ENCODE results near the gene CNTNAP2. TPM values are rescaled to one million over a fixed set of nuclear protein-coding genes. Genes with fewer than 3 reads are reported as not detected.

Gene CNTNAP2
- total and polyA plus RNA-seq, 2 of the 8 experiments (the other 6 are each of a cell fraction or from before 2014, with no cell fraction given), result 27.9 to 71.0 TPM

DNA sequence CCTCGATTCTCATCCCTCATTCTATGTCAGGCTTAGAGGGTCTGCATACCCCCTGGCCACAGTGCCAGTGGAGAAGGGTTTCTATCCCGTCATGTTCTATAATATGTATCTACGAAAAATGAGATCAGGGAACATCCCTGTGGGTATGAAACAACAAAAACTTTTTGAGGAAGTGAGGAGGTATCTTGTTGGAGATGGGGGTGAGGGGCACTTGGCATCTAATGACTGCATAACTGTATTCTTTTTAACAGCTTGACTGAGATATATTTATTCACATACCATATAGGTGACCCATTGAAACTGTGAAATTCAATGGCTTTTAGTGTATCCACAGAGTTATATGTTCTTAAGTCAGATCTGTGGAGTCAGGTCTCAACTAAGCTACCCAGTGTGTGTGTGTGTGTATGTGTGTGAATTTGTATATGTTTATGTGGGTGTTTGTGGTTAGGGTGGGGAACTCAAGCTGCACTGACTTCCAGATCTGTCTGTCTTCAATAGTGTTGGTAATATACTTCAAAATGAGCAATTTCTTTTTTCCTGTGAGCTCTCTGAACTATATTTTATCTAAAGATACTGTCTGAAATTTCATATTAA, 528.9 kb downstream of the CNTNAP2 start:
- H3K4me3 ChIP-seq (ENCODE audit: extremely low read depth in 1 of 4, insufficient read depth in 2 of 4, low read depth in 3 of 4, low read length in 4 of 4), result no peak overlapping the region
- no peak for TF ChIP-seq POU5F1 (IDR thresholded peaks at IDR 0.05; ENCODE audit: low read depth, low read length)
- TF ChIP-seq PHF8 (conservative IDR thresholded peaks at IDR 0.05; ENCODE audit: low read depth, low read length), result no peak
- no peak for TF ChIP-seq ATF2 (IDR thresholded peaks at IDR 0.05; ENCODE audit: low read length)
- no peak for TF ChIP-seq KDM1A (IDR thresholded peaks at IDR 0.05; ENCODE audit: borderline replicate concordance, low read length)
- no peak for TF ChIP-seq EP300 (IDR thresholded peaks at IDR 0.05; ENCODE audit: borderline replicate concordance in 1 of 2, low read depth in 2 of 2, low read length in 2 of 2)
- TF ChIP-seq, protein P1, sequence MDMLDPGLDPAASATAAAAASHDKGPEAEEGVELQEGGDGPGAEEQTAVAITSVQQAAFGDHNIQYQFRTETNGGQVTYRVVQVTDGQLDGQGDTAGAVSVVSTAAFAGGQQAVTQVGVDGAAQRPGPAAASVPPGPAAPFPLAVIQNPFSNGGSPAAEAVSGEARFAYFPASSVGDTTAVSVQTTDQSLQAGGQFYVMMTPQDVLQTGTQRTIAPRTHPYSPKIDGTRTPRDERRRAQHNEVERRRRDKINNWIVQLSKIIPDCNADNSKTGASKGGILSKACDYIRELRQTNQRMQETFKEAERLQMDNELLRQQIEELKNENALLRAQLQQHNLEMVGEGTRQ (IDR thresholded peaks at IDR 0.05; ENCODE audit: low read length), result no peak
- TF ChIP-seq CHD2 (IDR thresholded peaks at IDR 0.05; ENCODE audit: low read length), result no peak
- no peak for TF ChIP-seq SIN3A (conservative IDR thresholded peaks at IDR 0.05 in 1 of 2, IDR thresholded peaks at IDR 0.05 in 1 of 2; ENCODE audit: low read depth in 1 of 2, low read length in 2 of 2)
- no peak for TF ChIP-seq RBBP5 (IDR thresholded peaks at IDR 0.05; ENCODE audit: borderline replicate concordance, low read depth, low read length)
- H3K56ac ChIP-seq (replicated peaks; ENCODE audit: insufficient read length, low read depth, low read length), result no peak overlapping the region
- H2BK20ac ChIP-seq (ENCODE audit: low read length), result no peak overlapping the region
- no peaks in the 10 kb centered on the region for H3K27me3 ChIP-seq (replicated peaks in 1 of 4; ENCODE audit: control insufficient read depth in 3 of 4, extremely low read depth in 1 of 4, insufficient read depth in 3 of 4, low read length in 3 of 4)
- H3K23ac ChIP-seq (ENCODE audit: insufficient read length), result no peak overlapping the region
- H4K20me1 ChIP-seq (replicated peaks in 1 of 2; ENCODE audit: control insufficient read depth in 1 of 2, insufficient read depth in 2 of 2, low read length in 2 of 2), result no peaks in the 10 kb centered on the region
- ChIA-PET CTCF (ENCODE audit: partially characterized antibody) (no interaction called here), POLR2A (ENCODE audit: partially characterized antibody) (no interaction called here)
- no peaks in the 10 kb centered on the region for H3K9me3 ChIP-seq (ENCODE audit: insufficient read depth in 2 of 2, low read depth in 1 of 2, low read length in 1 of 2)
- H3K14ac ChIP-seq (ENCODE audit: insufficient read length), result no peak overlapping the region
- no peak overlapping the region for H3K9ac ChIP-seq (replicated peaks in 1 of 4; ENCODE audit: extremely low read depth in 1 of 4, low read depth in 3 of 4, low read length in 3 of 4)
- no peak overlapping the region for H2BK5ac ChIP-seq (ENCODE audit: low read depth, low read length)
- H2BK12ac ChIP-seq (ENCODE audit: low read depth, low read length), result no peak overlapping the region
- no peaks in the 10 kb centered on the region for H3K79me1 ChIP-seq (ENCODE audit: low read depth, low read length)
- H3K4ac ChIP-seq (replicated peaks; ENCODE audit: insufficient read length, low read depth, low read length), result no peak overlapping the region
- no peak overlapping the region for H4K91ac ChIP-seq (replicated peaks; ENCODE audit: insufficient read length, low read length)
- H3K4me1 ChIP-seq (replicated peaks in 1 of 4; ENCODE audit: control insufficient read depth in 3 of 4, insufficient read depth in 4 of 4, low read length in 3 of 4), result no peaks in the 10 kb centered on the region
- no peak overlapping the region for H3K4me2 ChIP-seq (ENCODE audit: insufficient read depth in 1 of 2, low read depth in 2 of 2, low read length in 2 of 2)
- no peak overlapping the region for H2BK120ac ChIP-seq (replicated peaks; ENCODE audit: low read depth, low read length)
- H4K8ac ChIP-seq (ENCODE audit: extremely low read depth, insufficient read depth, low read length), result no peak overlapping the region
- no peak overlapping the region for H3K27ac ChIP-seq (ENCODE audit: low read depth, low read length)
- H2AK5ac ChIP-seq (ENCODE audit: low read depth, low read length), result no peak overlapping the region
- H2BK15ac ChIP-seq (ENCODE audit: low read length), result no peak overlapping the region
- DNase-seq (ENCODE audit: low read depth in 1 of 2, low spot score in 2 of 2) (no peak), FAIRE-seq (no peak)
- no peaks in the 10 kb centered on the region for H3K79me2 ChIP-seq (ENCODE audit: control insufficient read depth in 1 of 2, insufficient read depth in 2 of 2, low read length in 2 of 2)
- no peaks in the 10 kb centered on the region for H3K36me3 ChIP-seq (ENCODE audit: control insufficient read depth in 2 of 4, insufficient read depth in 4 of 4, low read length in 3 of 4)
- no peak overlapping the region for H3K18ac ChIP-seq (ENCODE audit: extremely low read depth, low read length)
- peaks cover 2% of the 10 kb centered on the region; the same call in 1 of the 2 replicates for H3K23me2 ChIP-seq (ENCODE audit: low read depth, low read length)
- WGBS, 2 experiments (ENCODE audit: extremely low coverage in 1 of 2, insufficient coverage in 1 of 2, insufficient read length in 1 of 2, insufficient replicate concordance in 2 of 2, low coverage in 1 of 2, low lambda C conversion rate in 2 of 2, missing lambda C conversion rate in 1 of 2), result 87% methylated on average over 3 of the region's 3 CpGs; no CpG with 5 or more reads in 1 of the 2 experiments
- H4K5ac ChIP-seq (ENCODE audit: insufficient read length, low read depth, low read length), result no peak overlapping the region
- no peak overlapping the region for H2AFZ ChIP-seq (ENCODE audit: low read length)
